Spleen (tissue), 7 donors: Measurements from ENCODE around the gene WWTR1.

Experiments
- POLR2A ChIP-seq, 3 donors: fragments of 450-650 bp; IDR thresholded peaks; one replicate each; pipeline ENCODE4 v1.5.1; 2017; ENCODE audit warnings: antibody characterized with exemption in 3 of 3, mild to moderate bottlenecking in 1 of 3
- POLR2AphosphoS5 ChIP-seq, 3 donors: sonication (generic); formaldehyde crosslinking; IDR thresholded peaks; one replicate each; pipeline ENCODE4 v1.5.1; 2017; ENCODE audit warnings: antibody characterized with exemption in 3 of 3
- TF ChIP-seq, protein P1 (sequence below), 11 experiments: fragments of 200-600 bp in 7 of 11; fragments of 450-650 bp in 4 of 11; sonication (generic) in 4 of 11; IDR thresholded peaks in 8 of 11; conservative IDR thresholded peaks in 3 of 11; 1 replicate in 7 of 11; 2 replicates in 4 of 11; pipeline versions ENCODE4 v1.4.0 to v1.8.0; 2016 to 2021; ENCODE audit warnings: antibody characterized with exemption in 11 of 11, inconsistent platforms in 4 of 11, mild to moderate bottlenecking in 1 of 11
- donor health status: DM: no; HTN: no; CAD: no; lungs with moderate emphysema.
- donor health status: DM: no; HTN: no; CAD: no.
- donor health status: DM: no; HTN: no; CAD: no.

DNA sequence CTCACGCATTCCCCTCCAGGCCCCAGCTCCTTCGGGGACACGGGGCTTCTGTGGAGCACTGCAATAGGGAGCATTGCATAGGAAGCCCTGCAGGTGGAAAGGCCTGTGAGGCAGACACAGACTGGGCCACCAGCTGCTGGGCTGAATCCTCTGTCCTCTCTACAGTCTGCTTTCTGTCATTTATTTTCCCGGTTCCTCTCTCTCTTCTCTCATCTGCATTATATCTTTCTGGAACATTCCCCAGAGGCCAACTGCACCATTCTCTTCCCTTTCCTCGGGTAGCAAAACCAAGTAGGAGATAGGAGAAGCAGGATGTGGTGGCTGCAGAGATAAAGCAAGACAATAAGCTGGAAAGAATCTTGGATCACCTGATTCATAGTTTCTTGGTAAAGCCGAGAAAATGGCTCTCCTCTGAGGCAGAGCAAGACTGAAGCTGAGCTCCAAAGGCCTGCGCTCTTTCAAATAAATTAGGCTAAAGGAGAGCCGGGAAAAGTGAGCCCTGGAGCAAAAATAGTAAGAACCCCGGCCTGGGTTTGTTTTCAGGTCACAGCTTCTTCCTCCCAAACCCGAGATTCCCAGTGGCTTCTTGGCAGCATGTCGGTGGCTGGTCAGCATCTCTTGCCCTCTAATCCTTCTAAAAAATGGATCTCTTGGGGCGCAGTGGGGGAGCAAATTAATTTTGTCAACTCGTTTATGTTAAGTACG lies 178.1 kb downstream of the WWTR1 start:
- TF ChIP-seq, protein P1, sequence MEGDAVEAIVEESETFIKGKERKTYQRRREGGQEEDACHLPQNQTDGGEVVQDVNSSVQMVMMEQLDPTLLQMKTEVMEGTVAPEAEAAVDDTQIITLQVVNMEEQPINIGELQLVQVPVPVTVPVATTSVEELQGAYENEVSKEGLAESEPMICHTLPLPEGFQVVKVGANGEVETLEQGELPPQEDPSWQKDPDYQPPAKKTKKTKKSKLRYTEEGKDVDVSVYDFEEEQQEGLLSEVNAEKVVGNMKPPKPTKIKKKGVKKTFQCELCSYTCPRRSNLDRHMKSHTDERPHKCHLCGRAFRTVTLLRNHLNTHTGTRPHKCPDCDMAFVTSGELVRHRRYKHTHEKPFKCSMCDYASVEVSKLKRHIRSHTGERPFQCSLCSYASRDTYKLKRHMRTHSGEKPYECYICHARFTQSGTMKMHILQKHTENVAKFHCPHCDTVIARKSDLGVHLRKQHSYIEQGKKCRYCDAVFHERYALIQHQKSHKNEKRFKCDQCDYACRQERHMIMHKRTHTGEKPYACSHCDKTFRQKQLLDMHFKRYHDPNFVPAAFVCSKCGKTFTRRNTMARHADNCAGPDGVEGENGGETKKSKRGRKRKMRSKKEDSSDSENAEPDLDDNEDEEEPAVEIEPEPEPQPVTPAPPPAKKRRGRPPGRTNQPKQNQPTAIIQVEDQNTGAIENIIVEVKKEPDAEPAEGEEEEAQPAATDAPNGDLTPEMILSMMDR (IDR thresholded peaks at IDR 0.05 in 8 of 11, conservative IDR thresholded peaks at IDR 0.05 in 3 of 11): no peak
- TF ChIP-seq POLR2AphosphoS5 (IDR thresholded peaks at IDR 0.05) (no peak), POLR2A (IDR thresholded peaks at IDR 0.05) (no peak)
